HG03575 (cell line): Measurements from ENCODE around the gene CDK5RAP2.

ENCODE experiments used
- ATAC-seq: cut with Tn5 transposase; IDR thresholded peaks from one replicate; pipeline ENCODE4 v1.9.1; 2021; ENCODE audit not compliant: unreplicated experiment, insufficient number of reproducible peaks, low FRiP score; ENCODE audit errors: extremely low read depth

CDK5RAP2 gene

DNA sequence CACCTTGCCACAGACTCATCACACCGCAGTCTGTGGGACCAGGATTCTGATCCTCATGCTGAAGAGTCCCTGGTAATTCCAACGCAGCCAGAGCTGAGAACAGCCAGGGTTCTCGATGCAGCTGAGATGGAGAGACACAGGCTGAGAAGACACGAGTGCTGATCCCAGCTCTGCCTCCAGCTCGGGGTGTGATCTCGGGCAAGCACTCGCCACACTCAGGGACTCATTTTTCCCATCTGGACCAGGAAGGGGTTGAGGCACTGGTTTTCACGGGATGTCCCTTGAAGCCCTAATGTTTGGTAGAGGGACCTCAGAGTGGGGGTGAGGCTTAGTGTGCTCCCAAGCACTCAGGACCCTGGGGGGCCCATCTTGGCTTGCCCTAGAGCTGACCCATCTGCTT, 200.4 kb downstream of the CDK5RAP2 start:
- ATAC-seq, result no peak

DNA sequence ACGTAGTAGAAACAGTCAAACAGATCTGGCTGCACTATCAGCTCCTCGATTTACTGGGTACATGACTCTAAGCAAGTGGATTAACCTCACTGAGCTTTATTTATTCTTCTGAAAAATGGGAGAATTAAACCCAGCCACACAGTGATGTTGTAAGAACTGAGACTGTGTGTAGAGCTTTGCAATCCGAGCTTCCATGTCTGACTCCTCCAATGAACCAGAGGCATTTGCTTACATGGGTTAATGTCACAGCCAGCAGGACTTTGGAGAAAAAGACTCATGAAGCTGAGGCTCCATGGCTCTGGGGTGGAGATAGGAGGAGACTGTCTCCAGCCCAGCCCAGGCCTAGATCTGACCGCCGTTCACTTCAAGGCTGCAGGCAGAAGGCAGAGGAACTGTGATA, 201.3 kb downstream of the CDK5RAP2 start:
- no peak for ATAC-seq

DNA sequence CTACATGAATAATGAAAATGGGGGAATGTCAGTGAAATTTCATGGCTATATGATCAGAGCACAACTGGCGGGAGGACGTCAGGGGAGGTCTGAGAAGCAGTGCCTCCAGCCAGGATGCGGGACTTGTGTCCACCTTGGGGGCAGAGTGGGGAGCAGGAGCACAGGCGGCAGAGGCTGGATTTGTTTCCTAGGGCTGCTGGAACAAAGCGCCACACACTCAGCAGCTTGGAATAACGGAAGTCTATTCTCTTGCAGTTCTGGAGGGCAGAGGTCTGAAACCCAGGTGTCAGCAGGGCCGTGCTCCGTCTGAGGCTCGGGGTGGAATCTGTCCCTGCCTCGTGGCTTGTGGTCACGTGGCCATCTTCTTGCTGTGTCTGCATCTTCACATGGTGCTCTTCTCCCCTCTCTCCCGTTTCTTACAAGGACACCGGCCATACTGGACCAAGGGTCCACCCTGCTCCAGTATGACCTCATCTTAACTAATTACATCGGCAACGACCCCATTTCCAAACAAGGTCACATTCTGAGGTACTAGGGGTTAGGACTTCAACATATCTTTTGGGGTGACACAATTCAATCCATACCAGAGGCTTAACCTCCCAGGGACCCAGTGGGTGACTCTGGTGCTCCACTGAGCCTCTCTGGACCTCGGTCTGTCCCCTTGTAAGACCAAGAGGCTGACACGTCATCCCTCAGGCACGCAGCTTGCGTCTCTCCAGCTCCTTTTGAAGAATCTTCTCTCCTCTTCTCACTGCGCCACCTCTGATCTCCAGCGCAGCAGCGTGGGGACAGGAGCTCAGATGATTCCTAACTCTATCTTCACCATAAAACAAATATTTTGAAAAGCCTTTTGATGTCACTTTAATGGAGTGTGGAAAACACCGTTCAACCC, 202.5 kb downstream of the CDK5RAP2 start:
- ATAC-seq, result no peak

DNA sequence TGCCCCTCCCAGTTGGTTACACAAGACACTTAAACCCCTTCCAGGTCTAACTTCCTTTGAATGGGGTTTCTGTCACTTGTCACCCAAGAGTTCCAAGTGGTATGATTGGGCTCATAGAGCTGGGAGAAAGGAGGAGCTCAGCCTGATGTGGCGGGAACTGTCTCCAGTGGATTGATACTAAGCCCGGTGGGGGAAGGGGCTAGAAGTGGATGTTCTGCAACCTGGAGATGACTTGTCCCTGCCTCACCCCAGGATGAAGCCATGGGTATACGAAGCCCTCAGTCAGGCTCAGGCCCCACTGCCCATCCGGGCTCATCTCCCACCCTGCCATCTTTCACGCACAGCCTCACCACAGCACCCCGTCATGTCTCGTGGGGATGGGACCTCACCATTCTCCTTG, 203.9 kb downstream of the CDK5RAP2 start:
- ATAC-seq, result no peak

DNA sequence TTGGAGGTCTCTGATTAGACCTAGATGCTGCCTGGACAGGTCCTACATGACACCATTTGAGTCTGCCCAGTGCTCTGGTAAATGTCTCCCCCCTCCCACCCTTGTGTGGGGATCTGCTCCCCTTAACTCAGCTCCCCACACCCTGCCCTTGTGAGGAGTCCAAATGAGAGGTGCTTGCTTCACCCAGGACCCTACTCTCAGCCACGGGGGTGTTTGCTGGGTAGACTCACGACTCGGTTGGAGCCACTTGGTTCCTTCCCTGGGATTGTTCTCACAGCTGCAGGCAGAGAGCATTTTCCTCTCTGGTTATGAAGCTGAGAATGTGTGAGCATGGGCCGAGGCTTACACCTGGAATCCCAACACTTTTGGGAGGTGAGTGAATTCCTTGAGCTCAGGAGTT, 204.7 kb downstream of the CDK5RAP2 start:
- no peak for ATAC-seq

DNA sequence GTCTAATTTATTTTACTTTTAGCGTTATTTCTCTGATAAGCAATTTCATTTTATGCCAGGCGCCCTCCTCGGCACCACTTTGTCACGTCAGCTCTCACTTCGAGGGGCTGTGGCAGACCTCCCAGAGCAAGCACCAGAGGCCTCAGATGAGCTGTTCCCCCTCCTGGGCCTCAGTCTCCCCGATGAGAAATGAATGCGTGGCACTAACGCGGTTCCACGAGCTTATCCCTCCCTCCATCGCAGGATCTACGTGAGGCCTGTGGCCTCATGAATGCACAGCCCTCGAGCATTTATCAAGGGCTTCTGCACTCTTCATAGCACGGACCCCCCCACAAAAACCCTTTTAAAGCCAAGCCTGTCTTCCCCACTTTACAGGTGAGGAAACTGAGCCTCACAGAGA, 205.2 kb downstream of the CDK5RAP2 start:
- ATAC-seq, result no peak

DNA sequence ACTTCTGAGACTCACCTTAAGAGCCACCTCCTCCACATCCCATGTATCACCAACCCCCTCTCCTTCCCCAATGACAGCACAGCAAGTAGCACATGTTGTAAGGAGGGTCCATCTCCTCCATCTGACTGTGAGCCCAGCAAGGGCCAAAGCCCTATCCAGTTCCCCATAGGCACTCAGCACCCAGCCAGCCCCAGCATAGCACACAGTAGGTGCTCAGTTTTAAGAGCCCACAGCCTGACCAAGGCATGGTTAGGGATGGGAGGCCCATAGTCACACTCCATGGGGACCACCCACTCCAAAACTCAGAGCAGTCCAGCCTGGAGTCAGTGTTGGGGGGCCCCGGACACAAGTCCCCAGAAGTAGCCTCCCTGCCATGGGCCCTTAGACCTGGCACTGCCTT, 205.7 kb downstream of the CDK5RAP2 start:
- ATAC-seq, result no peak

DNA sequence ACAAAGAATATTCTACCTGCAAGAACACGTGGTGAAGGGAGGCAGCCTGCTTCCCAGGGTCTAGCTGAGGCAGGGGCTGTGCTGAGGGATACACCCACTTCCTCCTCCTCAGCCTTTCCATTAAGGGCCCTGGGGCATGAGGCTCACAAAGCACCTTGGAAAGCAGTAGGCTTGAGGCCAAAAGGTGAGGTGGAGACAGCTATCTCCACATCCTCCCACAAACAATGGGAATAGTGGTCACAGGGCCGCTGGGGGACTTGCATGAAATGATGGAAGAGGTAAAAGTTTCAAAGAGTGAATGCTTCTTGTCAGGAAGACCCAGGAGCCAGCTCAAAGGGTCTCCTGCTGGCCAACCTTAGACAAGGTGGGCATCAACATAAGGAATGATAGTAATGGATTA, 207.9 kb downstream of the CDK5RAP2 start:
- no peak for ATAC-seq

DNA sequence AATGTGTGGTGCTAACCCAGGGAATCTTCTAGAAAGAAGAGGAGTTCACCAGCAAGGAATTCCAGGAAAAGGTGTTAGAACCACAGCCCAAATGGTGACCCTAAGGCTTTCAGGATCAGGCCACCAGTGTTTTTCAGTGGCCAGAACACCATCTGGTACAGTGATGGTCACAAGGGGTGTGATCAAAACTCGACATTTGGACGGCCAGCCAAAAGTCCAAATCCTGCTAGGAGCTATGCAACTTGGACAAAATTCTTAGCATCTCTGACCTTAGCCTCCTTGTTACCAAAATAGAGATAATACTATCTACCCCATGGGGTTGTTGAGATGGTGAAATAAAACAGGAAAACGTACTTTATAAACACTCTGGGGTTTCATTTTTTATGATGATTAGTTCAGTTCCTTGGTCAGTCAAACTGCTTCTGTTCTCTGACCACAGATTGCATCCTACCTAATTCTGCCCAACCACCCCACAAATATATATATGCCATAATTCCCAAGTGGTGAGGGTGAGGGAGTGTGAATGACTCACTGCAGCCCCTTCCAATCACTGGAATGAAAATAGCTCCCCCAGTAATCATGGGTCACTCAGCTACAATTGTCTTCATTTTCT, 210.3 kb downstream of the CDK5RAP2 start:
- no peak for ATAC-seq

DNA sequence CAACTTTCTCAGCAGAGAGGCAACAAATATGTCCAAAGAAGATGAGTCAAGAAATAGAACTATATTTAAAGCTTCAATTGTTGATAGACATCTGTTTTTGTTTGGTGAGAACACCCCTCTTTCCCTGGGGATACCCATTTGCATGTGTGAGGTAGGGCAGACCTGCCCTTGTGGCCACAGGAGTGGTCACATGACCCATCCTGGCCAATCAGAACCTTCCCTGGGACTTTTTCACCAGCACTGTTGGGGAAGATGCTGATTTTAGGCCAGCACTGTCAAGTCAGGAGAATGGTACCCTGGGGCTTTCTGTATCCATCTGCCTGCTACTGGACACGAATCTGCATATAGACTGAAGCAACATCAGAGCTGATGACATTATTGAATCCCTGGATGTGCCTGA, 211.2 kb downstream of the CDK5RAP2 start:
- ATAC-seq, result no peak

DNA sequence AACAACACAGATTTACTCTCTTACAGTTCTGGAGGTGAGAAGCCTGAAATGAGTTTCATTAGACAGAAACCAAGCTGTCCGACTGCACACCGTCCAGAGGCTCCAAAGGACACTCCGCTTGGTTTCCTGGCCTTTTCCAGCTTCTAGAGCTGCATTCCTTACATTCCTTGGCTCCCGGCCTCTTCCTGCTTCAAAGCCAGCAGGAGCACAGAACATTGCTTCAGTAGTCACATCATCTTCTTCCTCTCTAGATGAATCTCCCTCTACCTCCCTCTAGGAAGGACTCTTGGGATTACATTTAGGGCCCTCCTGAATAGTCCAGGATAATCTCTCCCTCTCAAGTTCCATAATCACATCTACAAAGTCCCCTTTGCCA, 213.3 kb downstream of the CDK5RAP2 start:
- ATAC-seq, result no peak

DNA sequence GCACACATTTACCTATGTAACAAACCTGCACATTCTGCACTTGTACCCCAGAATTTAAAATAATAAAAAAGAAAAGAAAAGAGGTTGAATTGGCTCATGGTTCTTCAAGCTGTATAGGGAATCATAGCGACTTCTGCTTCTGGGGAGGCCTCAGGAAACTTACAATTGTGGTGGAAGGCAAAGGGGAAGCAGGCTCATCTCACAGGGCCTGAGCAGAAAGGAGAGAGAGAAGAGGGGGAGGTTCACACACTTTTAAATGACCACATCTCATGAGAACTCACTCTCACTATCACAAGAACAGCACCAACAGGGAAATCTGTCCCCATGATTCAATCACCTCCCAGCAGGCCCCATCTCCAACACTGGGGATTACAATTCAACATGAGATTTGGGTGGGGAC, 214.6 kb downstream of the CDK5RAP2 start:
- no peak for ATAC-seq

DNA sequence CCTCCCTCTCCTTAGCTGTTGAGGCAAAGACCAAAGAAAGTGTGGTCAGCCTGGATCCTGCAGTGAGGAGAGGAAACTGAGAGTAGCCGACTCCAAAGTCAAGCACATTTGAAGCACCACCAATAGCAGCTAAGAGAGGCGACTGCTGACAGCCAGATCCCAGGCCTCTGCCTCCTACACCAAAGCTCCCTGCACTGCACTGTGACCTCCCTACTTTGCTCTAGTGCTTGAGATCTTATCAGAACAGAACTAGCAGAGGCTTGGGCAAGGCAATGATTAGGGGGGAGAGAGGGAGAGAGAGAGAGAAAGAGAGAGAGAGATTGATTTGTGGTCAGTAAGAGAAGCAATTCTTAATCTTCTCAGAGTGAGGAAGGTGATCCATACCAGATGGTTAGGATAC, 216.3 kb downstream of the CDK5RAP2 start:
- ATAC-seq, result no peak

DNA sequence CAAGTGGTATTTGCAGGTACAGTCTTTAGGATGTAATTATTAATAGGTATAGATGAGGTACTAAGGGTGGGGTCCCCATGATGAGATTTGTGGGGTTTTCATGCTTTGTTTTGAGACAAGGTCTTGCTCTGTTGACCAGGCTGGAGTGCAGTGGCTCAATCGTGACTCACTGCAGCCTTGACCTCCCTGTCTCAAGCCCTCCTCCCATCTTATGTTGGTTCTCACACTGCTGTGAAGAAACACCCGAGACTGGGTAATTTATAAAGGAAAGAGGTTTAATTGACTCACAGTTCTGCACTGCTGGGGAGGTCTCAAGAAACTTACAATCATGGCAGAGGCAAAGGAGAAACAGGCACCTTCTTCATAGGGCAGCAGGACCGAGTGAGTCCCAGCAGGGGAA, 217.5 kb downstream of the CDK5RAP2 start:
- ATAC-seq, result no peak

DNA sequence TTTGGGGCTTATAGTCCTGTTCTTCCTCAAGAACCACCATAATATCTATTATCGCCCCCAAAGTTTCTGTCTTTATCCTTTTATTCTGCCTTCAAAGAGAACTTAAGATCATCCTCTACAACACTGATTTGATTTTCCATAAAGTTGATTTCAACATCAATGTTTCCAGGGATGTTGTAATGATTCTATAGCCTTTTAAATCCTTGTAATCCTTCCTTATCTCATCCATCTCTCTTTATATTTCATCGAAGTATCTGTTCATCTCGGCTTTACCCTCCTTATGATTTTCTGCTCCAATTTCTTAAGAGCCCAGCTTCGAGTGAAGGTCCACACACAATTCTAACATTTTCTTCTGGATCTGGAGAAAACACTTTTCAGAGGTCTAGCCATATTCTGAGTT, 218.4 kb downstream of the CDK5RAP2 start:
- no peak for ATAC-seq

DNA sequence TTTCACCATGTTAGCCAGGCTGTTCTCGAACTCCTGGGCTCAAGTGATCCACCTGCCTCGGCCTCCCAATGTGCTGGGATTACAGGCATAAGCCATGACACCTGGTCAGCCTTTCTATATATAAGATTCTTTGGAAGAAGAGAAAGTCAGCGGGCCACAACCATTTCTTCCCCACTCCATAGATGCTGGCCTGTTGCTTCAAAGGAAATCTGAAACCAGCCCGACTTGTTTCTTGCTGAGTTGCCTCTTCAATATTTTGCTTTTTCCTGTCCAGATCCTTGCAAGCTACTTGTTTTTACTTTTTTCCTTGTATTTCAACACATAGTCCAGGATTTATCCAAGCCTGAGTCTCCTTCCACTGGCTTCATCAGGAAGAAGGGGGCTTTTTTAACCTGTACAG, 219.5 kb downstream of the CDK5RAP2 start:
- ATAC-seq, result no peak

DNA sequence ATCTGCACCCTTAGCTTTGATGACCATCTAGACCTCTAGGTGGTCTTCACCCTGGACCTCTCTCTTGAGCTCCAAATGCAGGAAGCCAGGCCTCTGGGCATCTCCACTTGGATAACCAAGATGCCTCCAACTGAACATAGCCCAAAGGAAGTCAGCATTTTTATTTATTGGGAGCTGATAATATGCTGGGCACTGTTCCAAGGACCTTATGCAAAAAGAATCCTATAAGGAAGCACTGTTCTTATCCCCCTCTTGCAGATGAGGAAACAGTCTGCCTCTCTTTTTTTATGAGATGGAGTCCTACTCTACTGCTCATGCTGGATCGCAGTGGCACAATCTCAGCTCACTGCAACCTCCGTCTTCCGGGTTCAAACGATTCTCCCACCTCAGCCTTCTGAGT, 219.9 kb downstream of the CDK5RAP2 start:
- ATAC-seq, result no peak

DNA sequence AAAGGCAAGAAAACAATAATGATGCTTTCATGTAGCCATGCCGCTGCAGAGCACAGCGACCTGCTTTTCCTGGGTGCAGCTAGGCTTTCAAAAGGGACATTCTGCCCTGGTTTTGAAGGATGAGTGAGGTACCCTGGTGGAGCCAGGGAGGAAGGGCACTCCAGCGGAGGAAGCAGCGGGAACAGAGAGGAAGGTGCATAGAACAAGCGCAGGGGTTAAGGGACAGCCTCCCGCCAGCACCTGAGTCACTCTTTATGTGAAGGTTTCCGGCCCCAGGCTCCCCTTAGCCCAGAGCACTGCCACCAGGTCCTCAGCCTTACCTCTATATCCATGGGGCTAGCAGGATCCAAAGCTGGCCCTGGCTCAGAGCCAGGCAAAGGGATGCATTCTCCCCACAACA, 221.1 kb downstream of the CDK5RAP2 start:
- no peak for ATAC-seq

DNA sequence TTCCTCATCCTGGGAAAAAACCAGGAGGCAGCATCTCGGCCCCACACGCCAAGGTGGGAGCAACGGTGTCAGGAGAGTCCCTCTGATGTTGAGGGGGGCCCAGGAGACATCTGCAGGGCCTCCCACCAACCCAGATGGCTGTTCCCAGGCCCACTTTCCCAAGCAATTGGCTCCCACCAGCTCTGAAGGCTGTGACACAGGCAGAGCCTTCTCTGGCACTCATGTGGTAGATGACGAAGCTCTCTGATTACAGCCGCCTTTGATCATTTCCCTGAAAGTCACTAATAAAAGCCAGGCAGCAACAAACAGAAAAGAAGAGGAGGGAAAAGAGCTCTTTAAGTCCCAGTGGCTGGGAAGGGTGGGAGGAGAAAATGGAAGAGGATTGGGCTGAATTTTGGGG, 226.5 kb downstream of the CDK5RAP2 start:
- no peak for ATAC-seq

DNA sequence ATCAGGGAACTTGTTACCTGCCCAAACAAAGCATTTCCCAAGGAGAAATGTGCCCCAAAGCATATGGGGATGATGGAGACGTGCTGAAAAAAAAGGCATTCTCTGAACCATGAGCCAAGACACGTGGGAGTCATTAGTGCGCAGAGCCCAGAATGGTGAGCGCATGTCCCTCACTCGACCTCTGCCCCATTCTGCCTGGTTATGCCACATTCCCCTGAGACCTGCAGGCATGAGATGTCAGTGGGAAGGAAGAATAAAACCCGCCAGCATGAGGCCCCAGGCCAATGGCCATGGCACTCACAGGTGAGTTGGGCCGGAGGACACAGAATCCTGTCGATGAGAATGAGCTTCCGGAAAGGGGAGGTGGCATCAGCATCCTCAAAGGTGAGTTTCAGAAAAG, 228.9 kb downstream of the CDK5RAP2 start:
- ATAC-seq, result no peak

DNA sequence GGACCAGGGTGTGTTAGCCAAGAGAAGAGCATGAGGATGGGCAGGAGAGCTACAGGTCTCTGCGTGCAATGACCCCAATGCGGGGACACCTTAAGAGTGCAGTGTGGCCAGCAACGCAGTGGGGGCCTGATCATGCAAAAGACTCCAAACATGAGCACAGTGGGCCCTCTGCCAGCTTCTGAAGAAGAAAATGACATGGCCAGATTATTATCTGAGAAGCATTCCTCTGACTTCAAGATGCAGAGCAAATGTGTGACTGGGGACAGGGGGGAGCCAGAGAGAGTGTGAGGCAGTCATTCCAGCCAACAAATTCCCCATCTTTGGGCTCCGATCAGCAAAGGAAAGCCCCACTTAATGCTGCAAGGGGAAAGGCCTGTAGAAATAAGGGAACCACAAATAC, 229.4 kb downstream of the CDK5RAP2 start:
- ATAC-seq, result no peak
